Neural progenitor cell (in vitro differentiated cells): Measurements from ENCODE around the gene CFAP61. TPM values are rescaled to one million over a fixed set of nuclear protein-coding genes. Genes with fewer than 3 reads are reported as not detected.

Source experiments
- DNase-seq: peaks from one replicate; pipeline ENCODE4 v3.0.0-alpha.2; 2016; ENCODE audit warnings: low spot score
- H2AFZ ChIP-seq: fragments of 200-600 bp; sonication (generic); replicated peaks from 2 replicates; pipeline ENCODE4 v1.6.1; 2016; ENCODE audit warnings: antibody characterized with exemption
- H3F3A ChIP-seq: fragments of 200-600 bp; sonication (generic); 2 replicates; pipeline ENCODE4 v1.6.1; 2016; ENCODE audit warnings: antibody characterized with exemption, low read depth
- H3K27ac ChIP-seq: fragments of 200-600 bp; sonication (generic); 2 replicates; pipeline ENCODE4 v1.5.1; 2016; ENCODE audit warnings: mild to moderate bottlenecking
- H3K27me3 ChIP-seq: fragments of 200-600 bp; sonication (generic); 2 replicates; pipeline ENCODE4 v1.6.1; 2016; ENCODE audit warnings: mild to moderate bottlenecking, moderate library complexity
- H3K36me3 ChIP-seq: fragments of 200-600 bp; sonication (generic); 2 replicates; pipeline ENCODE4 v1.5.1; 2016
- H3K4me1 ChIP-seq: fragments of 200-600 bp; sonication (generic); 2 replicates; pipeline ENCODE4 v1.6.1; 2016; ENCODE audit warnings: mixed run types
- H3K4me2 ChIP-seq: fragments of 200-600 bp; sonication (generic); 2 replicates; pipeline ENCODE4 v1.6.1; 2016
- H3K4me3 ChIP-seq: fragments of 200-600 bp; sonication (generic); 2 replicates; pipeline ENCODE4 v1.5.1; 2016
- H3K79me2 ChIP-seq: fragments of 200-600 bp; sonication (generic); 2 replicates; pipeline ENCODE4 v1.6.1; 2016; ENCODE audit warnings: low read depth
- H3K9ac ChIP-seq: fragments of 200-600 bp; sonication (generic); 2 replicates; pipeline ENCODE4 v1.6.1; 2016
- H3K9me3 ChIP-seq: fragments of 200-600 bp; sonication (generic); 2 replicates; pipeline ENCODE4 v1.5.1; 2016; ENCODE audit warnings: low read depth
- H4K20me1 ChIP-seq: fragments of 200-600 bp; sonication (generic); 2 replicates; pipeline ENCODE4 v1.6.1; 2016; ENCODE audit warnings: low read depth
- H3K27ac Mint-ChIP-seq: 3 replicates; pipeline ENCODE4 v1.8.0; 2021; ENCODE audit warnings: mixed read lengths
- H3K27me3 Mint-ChIP-seq: 2 replicates; pipeline ENCODE4 v1.8.0; 2022; ENCODE audit warnings: low read depth, mild to moderate bottlenecking, inconsistent platforms, moderate library complexity, mixed read lengths; ENCODE audit not compliant: insufficient read depth
- H3K36me3 Mint-ChIP-seq: 3 replicates; pipeline ENCODE4 v1.8.0; 2021; ENCODE audit warnings: mixed read lengths
- H3K4me1 Mint-ChIP-seq: 3 replicates; pipeline ENCODE4 v1.8.0; 2021; ENCODE audit warnings: mixed read lengths
- H3K4me3 Mint-ChIP-seq: 3 replicates; pipeline ENCODE4 v1.8.0; 2021; ENCODE audit warnings: mild to moderate bottlenecking, moderate library complexity, mixed read lengths
- H3K9me3 Mint-ChIP-seq: 3 replicates; pipeline ENCODE4 v1.8.0; 2020; ENCODE audit warnings: mixed read lengths
- EZH2 ChIP-seq: fragments of 200-600 bp; sonication (generic); IDR thresholded peaks from 2 replicates; pipeline ENCODE4 v1.6.1; 2017; ENCODE audit warnings: antibody characterized with exemption, mild to moderate bottlenecking, moderate library complexity
- EZH2phosphoT487 ChIP-seq: fragments of 200-600 bp; sonication (generic); IDR thresholded peaks from 2 replicates; pipeline ENCODE4 v1.6.1; 2017; ENCODE audit warnings: antibody characterized with exemption
- total RNA-seq: library from RNA; depleted of rRNA; stranded (reverse); fragments of >200 nt; gene quantifications from 2 replicates; pipeline ENCODE4 v1.2.3, GENCODE V29; 2015; ENCODE audit warnings: low replicate concordance
- TF ChIP-seq, protein P1 (sequence below): fragments of 200-600 bp; sonication (generic); IDR thresholded peaks from 2 replicates; pipeline ENCODE4 v1.5.1; 2017; ENCODE audit warnings: antibody characterized with exemption, mild to moderate bottlenecking

CFAP61 gene
- total RNA-seq, 1 donor from 2014 or later: not detected

DNA sequence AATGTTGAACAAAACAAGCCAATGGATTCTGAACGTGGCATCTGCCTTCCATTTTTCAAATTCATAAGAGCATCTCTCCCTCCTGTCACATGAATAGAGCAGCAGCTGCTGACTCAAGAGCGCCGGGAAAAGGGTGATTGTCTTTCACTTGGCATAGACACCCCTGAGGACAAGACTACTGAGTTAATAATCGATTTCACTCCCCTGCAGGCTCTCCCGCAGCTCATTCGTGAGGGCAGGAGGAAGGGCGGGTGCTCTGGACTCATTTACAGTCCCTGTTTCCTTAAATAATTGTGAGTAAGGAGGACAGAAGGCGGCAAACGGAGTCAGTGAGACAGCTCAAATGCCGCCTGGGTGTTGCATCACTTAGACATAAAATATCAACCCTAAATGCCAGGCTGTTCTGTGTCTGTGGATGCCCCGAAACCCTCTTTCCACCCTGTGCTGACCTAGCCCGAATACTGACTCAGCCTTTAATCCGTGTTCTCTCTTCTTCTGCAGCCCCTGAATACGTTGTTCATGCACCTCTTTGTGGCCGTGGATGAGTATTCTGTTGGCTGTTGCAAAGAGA, 21.6 kb downstream of the CFAP61 start:
- H2AFZ ChIP-seq: peak overlapping the region; percentile 8
- TF ChIP-seq EZH2 (no peak), EZH2phosphoT487 (no peak)
- TF ChIP-seq, protein P1, sequence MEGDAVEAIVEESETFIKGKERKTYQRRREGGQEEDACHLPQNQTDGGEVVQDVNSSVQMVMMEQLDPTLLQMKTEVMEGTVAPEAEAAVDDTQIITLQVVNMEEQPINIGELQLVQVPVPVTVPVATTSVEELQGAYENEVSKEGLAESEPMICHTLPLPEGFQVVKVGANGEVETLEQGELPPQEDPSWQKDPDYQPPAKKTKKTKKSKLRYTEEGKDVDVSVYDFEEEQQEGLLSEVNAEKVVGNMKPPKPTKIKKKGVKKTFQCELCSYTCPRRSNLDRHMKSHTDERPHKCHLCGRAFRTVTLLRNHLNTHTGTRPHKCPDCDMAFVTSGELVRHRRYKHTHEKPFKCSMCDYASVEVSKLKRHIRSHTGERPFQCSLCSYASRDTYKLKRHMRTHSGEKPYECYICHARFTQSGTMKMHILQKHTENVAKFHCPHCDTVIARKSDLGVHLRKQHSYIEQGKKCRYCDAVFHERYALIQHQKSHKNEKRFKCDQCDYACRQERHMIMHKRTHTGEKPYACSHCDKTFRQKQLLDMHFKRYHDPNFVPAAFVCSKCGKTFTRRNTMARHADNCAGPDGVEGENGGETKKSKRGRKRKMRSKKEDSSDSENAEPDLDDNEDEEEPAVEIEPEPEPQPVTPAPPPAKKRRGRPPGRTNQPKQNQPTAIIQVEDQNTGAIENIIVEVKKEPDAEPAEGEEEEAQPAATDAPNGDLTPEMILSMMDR: no peak

DNA sequence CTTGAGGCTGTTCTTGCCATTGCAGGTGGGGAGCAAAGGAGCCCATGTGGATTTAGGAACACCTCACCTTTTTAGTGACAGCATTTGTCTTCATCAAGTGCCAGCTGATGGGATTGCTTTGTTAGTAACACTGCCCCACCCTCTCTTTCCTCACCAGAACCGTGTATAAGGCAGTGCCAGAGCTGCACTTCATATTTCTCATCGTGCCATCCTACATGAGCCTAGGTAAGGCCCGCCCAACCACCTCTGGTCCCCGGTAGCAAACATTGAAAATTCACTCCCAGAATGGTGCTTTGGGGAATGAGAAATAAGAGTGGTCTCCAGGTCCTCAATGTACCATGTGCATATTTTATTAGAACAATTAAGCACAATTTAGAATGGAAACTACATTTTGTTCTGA, 22.7 kb downstream of the CFAP61 start:
- Histone ChIP-seq H3K4me3 (no peak overlapping the region), H3K9me3 (no peaks in the 10 kb centered on the region), H3K27ac (no peak overlapping the region), H3K36me3 (no peaks in the 10 kb centered on the region), H3K79me2 (no peaks in the 10 kb centered on the region), H3K4me2 (no peak overlapping the region), H3K4me1 (no peaks in the 10 kb centered on the region), H3K9ac (no peak overlapping the region), H2AFZ (no peak overlapping the region), H4K20me1 (no peaks in the 10 kb centered on the region), H3F3A (no peaks in the 10 kb centered on the region), H3K27me3 (no peaks in the 10 kb centered on the region)
- no peak overlapping the region for H3K27ac Mint-ChIP-seq
- H3K4me1 Mint-ChIP-seq: no peaks in the 10 kb centered on the region
- no peak for DNase-seq
- no peaks in the 10 kb centered on the region for H3K9me3 Mint-ChIP-seq
- peaks cover 2% of the 10 kb centered on the region for H3K36me3 Mint-ChIP-seq
- H3K4me3 Mint-ChIP-seq: no peak overlapping the region
- H3K27me3 Mint-ChIP-seq: peaks cover 2% of the 10 kb centered on the region
- TF ChIP-seq EZH2: no peak
- TF ChIP-seq EZH2phosphoT487: no peak
- TF ChIP-seq, protein P1: no peak

More for the DNA sequence above, 21.6 kb downstream of the CFAP61 start:
- no peaks in the 10 kb centered on the region for H3F3A ChIP-seq
- H3K9me3 ChIP-seq: no peaks in the 10 kb centered on the region
- no peaks in the 10 kb centered on the region for H3K36me3 ChIP-seq
- no peaks in the 10 kb centered on the region for H3K79me2 ChIP-seq
- no peak overlapping the region for H3K4me3 Mint-ChIP-seq
- H3K27me3 Mint-ChIP-seq: peaks cover 2% of the 10 kb centered on the region
- H3K9ac ChIP-seq: no peak overlapping the region
- no peaks in the 10 kb centered on the region for H3K9me3 Mint-ChIP-seq
- no peaks in the 10 kb centered on the region for H3K36me3 Mint-ChIP-seq
- no peak overlapping the region for H3K4me3 ChIP-seq
- H4K20me1 ChIP-seq: no peaks in the 10 kb centered on the region
- H3K4me1 Mint-ChIP-seq: no peaks in the 10 kb centered on the region
- H3K27me3 ChIP-seq: no peaks in the 10 kb centered on the region
- DNase-seq: no peak
- no peak overlapping the region for H3K27ac ChIP-seq
- no peak overlapping the region for H3K4me2 ChIP-seq
- H3K27ac Mint-ChIP-seq: no peak overlapping the region
- no peaks in the 10 kb centered on the region for H3K4me1 ChIP-seq

DNA sequence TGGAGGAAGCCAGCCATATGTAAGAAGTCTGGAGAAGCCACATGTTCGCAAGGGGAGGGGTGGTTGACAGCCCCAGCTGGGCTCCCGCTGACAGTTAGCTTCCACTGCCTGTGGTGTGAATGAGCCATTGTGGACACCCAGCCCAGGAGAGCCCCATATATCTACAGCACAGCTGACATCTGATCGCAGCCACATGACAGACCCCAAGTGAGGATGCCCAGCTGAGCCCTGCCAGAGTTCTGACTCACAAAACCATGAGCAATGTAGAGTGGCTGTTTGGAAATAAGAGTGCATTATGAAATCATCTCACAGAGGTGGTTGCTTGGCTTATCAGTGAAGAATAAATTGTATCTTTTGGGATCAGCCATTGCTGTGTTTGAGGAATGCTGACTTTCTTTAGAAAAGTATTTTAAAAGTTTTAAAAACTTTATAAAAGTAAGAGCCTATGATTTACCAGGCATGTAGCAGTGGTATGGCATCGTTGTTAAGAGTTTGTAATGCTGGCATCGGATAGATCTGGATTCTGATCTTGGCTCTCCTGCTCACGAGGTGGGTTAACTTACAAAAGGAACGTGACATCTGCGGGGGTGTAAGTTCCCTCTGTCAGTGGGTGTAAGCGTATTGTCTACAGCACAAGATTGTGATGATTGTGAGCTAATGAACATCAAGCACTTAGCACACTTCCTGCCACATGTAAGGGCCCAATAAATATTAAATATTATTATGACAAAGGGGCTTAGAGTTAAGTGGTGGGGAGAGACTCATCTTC, 24.1 kb downstream of the CFAP61 start:
- Mint-ChIP-seq H3K4me3 (no peak overlapping the region), H3K9me3 (no peaks in the 10 kb centered on the region), H3K27ac (no peak overlapping the region), H3K27me3 (peaks cover 2% of the 10 kb centered on the region), H3K4me1 (no peaks in the 10 kb centered on the region), H3K36me3 (peaks cover 2% of the 10 kb centered on the region)
- Histone ChIP-seq H3K27ac (no peak overlapping the region), H3K4me3 (no peak overlapping the region), H3K27me3 (peaks cover 7% of the 10 kb centered on the region), H3K9ac (no peak overlapping the region), H3K36me3 (no peaks in the 10 kb centered on the region), H3K79me2 (no peaks in the 10 kb centered on the region), H3K4me2 (no peak overlapping the region), H3K9me3 (no peaks in the 10 kb centered on the region), H3K4me1 (no peaks in the 10 kb centered on the region), H3F3A (no peaks in the 10 kb centered on the region), H4K20me1 (no peaks in the 10 kb centered on the region), H2AFZ (no peak overlapping the region)
- TF ChIP-seq EZH2: no peak
- TF ChIP-seq, protein P1: no peak
- TF ChIP-seq EZH2phosphoT487: no peak
- DNase-seq: no peak
